GM18520 (cell line): ENCODE results near the gene CARD9.

ENCODE experiments used
- ATAC-seq: cut with Tn5 transposase; IDR thresholded peaks from one replicate; pipeline ENCODE4 v1.9.1; 2021; ENCODE audit not compliant: unreplicated experiment

CARD9 gene

DNA sequence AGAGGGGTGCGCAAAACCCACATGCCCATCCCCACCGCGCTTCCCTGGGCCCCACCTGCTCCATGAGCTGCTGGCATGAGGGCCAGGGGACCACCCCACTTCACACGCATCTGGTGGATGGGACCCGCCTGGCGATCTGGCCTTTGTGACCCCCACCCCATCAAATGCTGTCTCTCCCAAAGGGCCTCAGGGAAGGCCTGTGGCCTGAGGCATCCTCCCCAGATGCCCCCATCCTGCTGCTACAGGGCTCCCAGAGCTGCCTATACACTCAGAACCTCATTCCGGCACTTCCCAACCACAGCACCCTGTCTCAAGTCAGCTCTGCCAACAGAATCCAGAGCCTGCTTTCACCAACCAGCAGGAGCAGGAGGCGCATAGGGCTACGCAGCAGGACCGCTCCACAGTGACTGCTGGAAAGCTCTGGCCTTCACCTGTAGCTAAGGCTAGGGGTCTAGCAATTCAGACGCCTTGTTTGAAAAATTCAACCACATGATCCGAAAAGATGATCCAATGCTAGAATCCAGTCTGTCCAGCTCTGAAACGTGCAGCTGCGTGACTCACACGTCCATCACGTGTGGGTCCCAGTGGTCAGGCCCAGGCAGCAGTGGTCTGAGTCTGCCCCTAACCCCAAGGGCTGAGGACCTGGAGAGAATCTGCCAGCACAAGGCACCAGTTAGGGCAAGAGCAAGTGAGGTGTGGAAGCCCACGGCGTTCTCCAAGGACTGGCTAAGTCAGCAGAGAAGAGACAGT is 27.9 kb upstream of the CARD9 start:
- ATAC-seq = no peak

DNA sequence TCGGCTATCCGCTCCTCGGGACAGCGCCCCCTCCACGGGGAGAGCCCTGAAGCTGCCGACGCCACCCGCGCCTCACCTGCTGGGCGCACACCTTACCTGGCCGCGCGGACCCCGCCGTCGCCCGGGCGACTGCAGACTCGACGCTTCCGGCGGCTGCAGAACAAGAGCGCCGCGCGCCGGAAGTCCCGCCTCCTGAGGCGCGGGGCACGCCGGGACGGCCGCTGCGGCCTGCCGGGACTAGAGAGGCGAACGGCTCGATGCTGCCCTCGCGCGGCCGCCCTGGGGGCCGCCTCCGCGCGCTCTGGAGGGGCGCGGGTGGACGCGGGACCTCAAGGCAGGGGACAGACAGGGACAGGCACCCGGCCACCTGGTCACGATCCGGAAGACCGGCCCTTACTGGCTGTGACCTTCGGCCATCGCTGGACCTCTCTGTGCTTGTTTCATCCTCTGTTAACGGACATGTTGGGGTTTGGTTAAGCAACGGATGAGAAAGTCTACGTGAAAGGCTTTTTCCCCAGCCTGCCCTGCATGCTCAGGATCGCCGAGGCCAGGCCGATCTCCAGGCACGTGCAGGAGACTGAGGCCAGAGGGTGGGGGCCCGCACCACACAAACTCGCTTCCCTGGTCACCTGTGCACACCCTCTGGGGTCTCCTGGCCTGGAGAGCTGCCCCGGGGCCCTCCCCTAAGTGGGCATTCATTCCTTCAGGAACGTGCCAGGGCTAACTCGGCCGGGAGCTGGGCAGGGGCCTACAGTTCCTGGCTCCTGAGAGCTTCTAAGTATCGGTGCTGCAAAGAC is 26.8 kb upstream of the CARD9 start, which contains the start of gene SNAPC4:
Gene SNAPC4, minus strand, starts transcription at position 133 of the 797 bp plus-strand sequence. CDS start 1,742 bp downstream, outside the sequence.
- peak; percentile 63 for ATAC-seq

DNA sequence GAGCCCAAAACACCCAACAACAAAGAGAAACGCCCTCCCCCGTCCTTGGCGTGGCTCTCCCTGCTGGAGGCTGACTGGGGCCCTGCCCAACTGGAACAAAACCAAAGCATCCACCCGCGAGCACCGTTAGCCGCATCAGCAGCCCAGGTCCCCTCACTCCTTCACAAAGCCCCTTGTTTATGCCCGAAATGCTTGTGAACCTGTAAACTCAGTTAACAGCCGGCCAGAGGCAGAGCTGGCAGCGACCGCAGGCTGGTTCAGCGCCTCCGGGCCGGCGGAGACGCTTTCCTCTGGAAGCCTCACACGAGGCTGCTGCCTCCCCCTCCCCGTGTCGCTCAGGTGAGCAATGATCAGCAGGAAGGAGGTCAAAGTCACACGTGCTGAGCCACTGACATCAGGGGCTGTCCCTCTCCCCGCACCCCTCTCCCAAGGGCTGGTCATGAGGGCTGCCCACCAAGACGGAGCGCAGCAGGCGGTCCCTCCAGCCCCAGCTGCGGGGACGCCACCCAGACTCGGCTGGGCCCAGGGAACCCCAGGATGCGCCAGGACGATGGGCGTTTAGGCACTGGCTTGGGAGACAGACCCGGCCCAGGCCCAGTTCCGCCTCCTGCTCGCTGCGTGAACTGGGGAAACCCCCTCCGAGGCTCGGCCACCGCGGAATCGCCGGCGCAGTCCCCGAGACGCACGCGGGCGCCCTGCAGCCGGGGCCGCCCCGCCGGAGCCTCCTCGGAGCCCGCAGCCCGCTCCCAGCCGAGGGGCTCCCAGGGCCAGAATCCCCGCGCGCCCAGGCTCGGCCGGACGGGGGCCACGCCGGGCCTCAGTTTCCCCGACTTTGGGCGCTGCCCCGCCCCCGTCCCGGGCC is 25.9 kb upstream of the CARD9 start:
- ATAC-seq = peak; percentile 22

DNA sequence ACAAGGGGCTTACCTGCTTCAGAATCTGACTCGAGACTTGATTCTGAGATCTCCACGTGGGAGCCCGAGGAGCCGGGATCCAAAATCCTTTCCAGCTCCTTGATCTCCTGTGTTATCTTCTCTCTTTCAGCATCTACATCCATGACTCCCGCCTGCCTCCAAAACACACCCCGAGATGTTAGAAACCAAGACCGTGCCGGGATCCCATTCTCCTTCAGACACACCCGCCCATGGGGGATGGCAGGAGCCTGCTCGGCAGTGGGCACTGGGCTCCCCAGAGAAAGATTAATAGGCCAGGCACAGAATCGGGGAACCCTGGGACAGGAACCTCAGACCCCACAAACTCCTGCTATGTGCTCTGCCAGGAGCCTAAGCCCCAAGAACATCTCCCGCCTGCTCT is 24.8 kb upstream of the CARD9 start:
- no peak for ATAC-seq

DNA sequence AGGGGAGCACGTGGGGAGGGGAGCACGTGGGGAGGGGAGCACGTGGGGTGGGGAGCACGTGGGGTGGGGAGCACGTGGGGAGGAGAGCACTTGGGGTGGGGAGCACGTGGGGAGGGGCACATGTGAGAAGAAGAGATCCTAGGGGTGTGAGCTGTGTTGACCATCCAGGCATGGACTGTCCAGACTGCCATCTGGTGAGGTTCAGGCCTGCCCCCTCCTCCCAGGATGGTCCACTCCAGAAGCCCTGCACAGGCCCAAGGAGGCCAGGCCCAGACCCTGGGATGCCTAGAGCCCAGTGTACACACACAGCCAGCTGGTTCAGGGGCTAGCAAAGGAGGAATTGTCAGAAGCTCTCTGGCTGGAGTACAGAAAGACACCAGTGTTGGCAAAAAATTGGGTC is 24.2 kb upstream of the CARD9 start:
- no peak for ATAC-seq

DNA sequence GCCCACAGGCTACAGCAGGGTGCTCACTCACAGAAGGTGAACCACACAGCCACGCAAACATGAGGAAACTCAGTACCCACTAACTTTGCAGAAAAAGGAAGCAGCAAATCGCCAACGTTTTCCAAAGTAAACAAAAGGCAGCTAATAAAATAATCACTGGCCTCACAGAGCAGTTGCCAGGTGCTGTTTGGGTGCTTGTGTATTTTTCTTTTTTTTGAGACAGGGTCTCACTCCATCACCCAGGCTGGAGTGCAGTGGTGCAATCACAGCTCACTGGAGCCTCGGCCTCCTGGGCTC is 22.7 kb upstream of the CARD9 start:
- ATAC-seq = no peak

DNA sequence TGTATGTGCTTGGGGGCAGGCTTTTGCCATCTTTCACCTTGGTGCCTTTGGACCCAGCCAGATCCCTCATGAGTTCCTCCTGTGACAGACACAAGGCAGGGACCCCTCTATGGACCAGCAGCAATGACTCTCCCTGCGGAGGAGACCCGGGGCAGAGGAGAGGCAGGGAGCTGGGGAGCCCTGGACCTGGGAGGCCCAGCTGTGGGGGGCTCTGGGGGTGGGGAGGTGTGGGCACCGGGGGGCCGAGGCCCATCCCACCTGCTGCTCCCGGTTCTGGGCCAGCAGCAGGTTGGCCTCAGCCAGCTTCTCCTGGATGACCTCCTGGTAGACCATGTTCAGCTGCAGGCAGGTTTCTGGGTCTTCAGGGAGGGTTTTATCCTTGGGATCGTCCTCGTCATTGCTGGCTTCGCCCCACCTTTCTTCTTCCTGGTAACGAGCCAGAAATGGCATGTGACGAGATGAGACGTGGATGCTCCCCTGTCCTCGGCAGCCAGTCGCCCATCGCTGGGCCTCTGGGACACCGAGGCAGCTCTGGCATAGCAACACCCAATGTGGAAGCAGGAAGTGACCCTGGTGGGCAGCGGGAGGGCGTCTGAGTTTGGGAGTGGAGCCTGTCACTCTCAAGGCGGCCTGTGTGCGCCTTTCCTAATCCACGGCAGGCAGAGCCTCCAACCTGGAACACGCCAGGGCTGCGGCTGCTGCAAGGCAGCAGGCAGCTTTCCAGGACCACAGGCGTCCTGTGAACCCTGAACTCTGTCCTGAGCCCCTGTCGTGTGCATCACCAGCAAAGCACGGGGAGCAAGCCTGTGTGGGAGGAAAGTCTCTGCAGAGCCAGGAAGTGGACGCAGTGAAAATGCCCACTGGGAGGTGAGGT is 22.1 kb upstream of the CARD9 start:
- ATAC-seq = no peak

DNA sequence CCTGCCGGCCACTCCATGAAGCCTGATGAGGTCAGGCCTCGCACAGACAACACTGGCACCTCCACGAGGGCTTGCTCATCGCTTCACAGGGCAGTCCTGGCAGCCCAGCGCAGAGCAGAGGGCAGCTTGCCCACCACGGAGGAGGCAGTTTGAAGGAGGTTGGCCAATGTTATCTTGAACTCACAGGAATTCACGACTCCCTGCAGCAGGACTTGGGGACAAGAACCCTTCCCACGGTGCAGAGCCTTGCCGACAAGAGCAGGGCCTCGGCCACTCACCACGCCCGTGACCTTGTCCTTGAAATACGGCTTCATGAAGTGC is 21.5 kb upstream of the CARD9 start:
- ATAC-seq = no peak

DNA sequence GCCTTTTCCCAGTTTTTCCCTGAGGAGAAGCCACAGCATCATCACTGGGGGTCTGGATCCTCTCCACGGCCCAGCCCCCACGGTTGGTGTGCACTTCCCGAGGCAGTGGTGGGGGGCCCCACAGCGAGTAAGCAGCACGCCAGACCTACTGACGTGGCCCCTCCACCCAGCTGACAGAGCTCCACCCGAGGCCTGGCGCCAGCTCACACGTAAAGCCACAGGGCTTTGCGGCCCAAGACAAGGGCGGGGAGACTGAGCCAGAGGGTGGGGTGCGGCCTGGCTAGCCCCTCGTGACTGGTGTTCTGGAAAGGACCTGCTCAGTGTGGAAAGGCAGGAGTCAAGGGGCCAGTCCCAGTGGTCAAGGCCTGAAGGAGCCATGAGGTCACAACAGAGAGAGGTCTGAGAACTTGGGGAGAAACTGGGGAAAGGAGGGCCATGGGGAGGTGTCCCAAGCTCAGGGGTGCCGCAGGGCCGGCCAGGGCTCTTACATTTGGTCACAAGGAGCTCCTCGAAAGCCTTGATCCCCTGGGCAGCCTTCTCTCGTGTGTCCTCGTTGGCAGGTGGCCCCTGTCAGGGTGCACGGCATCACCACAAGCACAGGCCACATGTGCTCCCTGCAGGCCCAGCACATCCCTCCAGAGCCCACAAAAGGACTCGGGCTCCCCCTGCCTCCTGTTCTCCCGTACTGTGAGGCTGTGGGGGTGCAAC is 21.0 kb upstream of the CARD9 start:
- no peak for ATAC-seq

DNA sequence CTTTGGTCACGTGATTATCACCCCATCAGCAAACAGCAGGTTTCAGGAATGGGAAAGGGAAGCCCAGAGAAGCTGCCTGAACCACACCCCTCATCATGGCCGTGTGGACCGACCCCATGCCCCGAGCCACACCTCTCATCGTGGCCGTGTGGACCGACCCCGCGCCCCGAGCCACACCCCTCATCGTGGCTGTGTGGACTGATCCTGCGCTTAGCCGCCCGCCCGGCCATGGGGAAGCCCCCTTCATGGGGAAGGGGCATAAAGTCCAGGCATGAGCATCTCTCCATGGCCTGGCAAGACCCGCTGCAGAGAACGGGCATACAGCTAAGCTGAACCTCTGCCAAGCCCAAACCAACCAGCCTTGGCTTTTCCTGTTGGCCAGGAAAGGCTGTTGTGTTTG is 20.1 kb upstream of the CARD9 start:
- no peak for ATAC-seq

DNA sequence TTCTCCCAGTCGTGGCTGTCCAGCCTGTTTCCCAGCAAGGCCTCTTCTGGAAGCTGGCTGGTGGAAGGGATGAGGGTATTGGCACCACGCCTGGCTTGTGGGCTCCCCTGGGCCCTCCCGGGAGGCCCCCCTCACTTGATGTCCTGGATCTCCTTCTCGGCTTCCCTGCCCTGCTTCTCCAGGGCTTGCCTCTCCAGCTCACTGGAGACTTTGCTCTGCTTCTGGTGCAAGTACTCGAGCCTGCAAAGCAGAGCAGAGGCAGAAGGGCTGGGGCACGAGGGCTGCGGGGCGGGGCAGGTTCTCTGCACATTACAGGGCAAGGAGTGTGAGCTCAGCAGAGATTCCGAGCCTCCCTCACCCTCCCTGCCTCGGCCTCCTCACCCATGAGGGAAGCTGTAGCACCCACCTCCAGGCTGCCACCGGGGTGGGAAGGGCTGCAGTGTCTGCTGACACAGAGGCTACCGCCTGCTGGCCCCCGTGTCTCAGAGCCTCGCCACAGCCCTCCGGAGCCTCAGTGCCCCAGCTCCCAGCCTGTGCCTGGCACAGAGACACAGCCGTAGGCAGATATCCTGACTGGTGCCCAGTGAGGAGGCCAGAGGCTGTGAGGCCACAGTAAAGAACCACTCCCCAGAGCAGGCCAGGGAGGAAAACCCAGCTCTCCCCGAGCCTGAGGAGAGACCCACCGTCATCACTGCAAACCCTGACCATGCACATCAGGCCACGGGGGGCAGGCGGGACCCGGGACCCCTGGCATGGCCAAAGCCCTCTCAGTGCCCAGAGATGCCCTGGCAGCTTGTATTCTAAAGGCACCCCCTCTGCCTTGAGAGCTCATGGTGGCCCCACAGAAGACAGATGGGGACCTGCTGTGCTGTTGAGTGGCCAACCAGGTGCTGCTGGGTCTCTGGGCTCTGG is 19.3 kb upstream of the CARD9 start:
- ATAC-seq = no peak

DNA sequence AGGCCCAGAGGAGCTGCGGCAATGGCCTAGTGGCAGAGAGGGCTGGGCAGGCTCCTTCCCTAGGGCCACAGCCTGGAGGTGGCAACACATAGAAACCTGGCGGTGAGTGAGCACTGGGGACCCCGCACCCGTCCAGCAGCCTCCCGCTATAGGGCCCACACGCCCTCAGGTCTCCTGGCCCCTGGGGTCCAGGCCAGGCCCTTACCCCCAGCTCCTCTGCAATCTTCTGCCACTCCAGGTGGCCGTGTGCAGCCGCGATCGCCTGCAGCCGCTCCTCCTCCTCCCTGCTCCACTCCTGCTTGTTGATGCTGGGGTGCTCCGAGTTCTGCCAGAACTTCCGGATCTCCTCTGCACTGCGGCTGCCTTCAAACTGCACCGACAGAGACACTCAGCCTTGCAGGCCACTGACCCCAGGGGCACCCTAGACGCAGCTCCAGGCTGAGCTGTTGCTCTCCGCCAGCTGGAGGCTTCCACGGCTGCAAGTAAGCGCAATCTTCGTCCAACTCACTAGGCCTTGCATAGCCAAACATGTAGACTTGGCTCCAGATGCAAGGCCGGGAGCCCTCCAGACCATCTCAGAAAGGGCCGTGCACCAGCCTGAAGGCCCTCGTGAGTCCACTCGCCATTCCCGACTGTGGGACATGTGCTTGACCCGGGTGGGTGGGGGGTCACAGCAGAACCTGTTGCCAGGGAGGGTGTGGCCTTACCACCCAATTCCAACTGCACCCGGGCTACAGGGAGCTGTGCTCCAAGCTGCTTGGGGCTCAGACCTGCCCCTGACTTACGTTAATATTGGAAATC is 18.5 kb upstream of the CARD9 start:
- no peak for ATAC-seq

DNA sequence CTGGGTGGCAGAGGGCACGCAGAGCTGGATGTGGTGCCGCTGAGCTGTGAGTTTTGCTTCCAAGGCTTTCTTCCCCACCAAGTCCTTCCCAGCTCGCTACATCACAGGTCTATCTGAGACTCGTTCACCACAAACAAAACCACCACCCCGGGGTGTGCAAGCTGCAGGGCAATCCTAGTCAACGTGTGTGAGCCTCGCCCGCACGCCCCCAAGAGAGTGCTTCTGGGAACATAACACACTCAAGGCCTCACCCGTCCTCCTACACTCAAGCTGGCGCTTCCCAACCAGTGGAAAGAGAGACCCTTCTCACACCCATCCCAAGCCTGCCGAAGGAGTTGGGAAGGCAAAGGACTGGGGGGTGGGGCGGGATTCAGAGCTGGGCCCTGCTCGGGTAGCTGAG is 15.9 kb upstream of the CARD9 start:
- ATAC-seq = no peak

DNA sequence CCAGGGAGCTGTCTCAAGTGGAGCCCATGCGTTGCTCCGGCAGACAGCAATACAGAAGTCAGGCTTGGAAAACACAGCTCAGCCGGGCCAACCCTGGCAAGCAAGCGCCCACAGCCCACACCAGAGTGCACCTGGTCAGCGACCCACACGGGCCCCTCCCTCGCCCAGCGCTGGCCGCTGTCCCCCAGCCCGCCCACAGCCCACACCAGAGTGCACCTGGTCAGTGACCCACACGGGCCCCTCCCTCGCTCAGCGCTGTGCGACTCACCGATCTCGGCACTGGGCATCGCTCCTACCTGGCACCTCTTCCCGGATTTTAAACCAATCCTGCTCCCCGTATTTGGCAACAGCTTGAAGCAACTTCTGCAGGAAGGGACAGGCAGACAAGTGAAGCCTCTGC is 13.7 kb upstream of the CARD9 start:
- ATAC-seq = no peak

DNA sequence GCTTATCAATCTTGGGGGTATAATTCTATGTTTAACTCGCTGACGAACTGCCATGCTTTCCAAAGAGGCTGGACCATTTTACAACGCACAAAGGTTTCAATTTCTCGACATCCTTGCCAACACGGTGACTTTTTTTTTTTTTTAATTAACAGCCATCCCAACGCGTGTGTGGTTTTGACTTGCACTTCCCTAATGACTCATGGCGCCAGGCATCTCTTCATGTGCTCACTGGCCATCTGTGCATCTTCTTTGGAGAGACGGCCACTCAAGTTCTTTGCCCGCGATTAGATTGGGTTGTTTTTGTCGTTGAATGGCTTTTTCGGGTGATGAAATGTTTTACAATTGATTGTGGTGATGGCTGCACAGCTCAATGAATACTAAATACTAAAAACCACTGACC is 12.5 kb upstream of the CARD9 start:
- no peak for ATAC-seq

DNA sequence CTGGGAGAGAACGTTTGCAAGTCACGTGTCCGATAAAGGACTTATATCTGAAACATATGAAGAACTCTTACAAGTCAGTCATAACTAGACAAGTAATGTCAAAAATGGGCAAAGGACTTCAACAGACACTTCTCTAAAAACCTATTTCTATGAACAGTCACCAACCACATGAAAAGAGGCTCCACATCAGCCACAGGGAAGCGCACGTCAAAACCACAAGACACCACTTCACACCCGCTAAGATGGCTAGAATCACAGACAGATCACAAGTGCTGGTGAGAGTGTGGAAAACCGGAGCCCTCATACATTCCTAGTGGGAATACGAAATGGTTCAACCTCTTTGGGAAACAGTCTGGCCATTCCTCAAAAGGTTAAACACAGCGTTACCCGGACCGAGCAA is 11.5 kb upstream of the CARD9 start:
- no peak for ATAC-seq

DNA sequence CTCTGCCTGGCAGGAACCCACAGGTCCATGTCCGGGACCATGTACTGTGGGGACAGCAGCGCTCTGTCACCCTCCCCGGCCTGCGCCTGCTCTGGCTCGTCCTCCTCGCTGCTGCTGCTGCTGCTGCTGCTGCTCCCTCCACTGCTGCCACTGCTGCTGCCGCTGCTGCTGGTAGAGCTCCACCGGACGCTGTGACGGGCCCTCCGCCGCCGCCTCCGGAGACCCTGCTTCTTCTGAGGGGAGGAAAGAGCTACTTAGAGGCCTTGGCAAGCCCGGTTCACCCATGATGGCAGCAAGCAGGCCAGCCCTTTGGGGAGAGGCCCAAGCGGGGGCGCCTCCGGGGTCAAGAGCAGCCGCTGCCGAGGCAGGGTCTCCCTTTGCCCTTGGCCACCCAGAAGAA is 10.0 kb upstream of the CARD9 start:
- ATAC-seq = no peak

DNA sequence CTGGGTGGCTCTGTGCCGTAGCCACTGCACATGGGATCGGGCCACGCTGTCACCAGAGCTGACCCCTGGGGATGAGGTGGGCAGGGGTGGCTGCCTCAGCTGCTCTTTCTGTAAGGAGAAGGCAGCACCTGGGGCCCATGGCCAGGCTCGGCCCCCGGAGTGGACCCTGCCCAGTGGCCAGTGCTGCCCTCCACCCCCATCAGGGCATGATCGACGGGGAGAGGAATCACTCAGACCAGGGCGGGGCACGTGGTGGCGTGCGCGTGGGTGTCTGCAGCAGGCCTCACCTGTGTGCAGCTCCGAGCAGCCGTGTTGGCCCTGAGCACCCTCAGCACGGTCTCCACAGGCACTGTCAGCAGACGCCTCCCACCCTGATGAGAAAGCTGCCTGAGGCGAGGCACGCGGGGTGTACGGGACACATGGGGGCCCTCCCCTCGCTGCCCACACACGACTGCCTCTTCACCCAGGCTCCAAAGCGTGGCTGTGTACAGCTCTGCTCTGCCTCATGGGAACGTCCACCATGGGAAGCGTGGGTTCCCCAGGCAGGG is 8.6 kb upstream of the CARD9 start:
- ATAC-seq = no peak
